HL-60 (cell line): Measurements from ENCODE around the gene ADCY3.

ENCODE experiments used
- DNase-seq, 2 experiments: peaks; one replicate each; pipeline ENCODE4 v3.0.0-alpha.2; 2010 to 2020; ENCODE audit warnings: low read depth in 1 of 2, low spot score in 1 of 2
- H3K27ac ChIP-seq: fragments of 250-450 bp; sonication (Bioruptor Pico); replicated peaks from 2 replicates; pipeline ENCODE4 v1.5.1; 2020; ENCODE audit warnings: mild to moderate bottlenecking, moderate library complexity
- H3K27me3 ChIP-seq: fragments of 250-450 bp; sonication (Bioruptor Pico); 2 replicates; pipeline ENCODE4 v1.5.1; 2021; ENCODE audit warnings: mild to moderate bottlenecking, moderate library complexity; ENCODE audit not compliant: insufficient read depth, poor library complexity, severe bottlenecking
- H3K4me3 ChIP-seq: replicated peaks from 2 replicates; pipeline ENCODE4 v1.5.1; 2011; ENCODE audit warnings: mild to moderate bottlenecking, control low read depth, low read length; ENCODE audit not compliant: insufficient read depth
- GABPA ChIP-seq: IDR thresholded peaks from 2 replicates; pipeline ENCODE4 v1.6.1; 2012; ENCODE audit warnings: low read depth
- POLR2AphosphoS5 ChIP-seq: IDR thresholded peaks from 2 replicates; pipeline ENCODE4 v1.6.1; 2012; ENCODE audit warnings: low read depth
- SPI1 ChIP-seq: IDR thresholded peaks from 2 replicates; pipeline ENCODE4 v1.6.1; 2012; ENCODE audit warnings: low read depth, mild to moderate bottlenecking, borderline replicate concordance
- TF ChIP-seq, protein P1 (sequence below): IDR thresholded peaks from one replicate; pipeline ENCODE4 v1.5.1; 2011; ENCODE audit warnings: low read length, control low read depth, inconsistent platforms; ENCODE audit not compliant: insufficient read depth
- TF ChIP-seq, protein P2 (sequence below): IDR thresholded peaks from 2 replicates; pipeline ENCODE4 v1.6.1; 2012; ENCODE audit warnings: low read depth; ENCODE audit not compliant: insufficient replicate concordance

The ADCY3 gene

DNA sequence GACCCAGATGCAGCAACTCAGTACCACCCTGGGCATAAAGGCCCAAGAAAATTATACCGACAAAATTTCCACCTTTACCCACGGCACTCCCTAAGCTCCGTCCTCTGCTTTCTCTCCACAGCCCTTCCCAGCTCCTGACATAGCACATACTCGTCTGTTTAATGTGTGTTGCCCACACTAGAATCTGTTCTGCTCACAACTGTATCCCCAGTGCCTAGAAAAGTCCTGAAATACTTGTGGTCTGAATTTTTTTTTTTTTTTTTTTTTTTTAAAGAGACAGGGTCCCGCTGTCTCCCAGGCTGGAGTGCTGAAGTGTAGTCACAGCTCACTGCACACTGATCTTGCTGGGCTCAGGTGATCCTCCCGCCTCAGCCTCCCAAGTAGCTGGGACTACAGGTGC lies 62.3 kb downstream of the ADCY3 start:
- H3K27ac ChIP-seq = no peak overlapping the region
- TF ChIP-seq, protein P1, sequence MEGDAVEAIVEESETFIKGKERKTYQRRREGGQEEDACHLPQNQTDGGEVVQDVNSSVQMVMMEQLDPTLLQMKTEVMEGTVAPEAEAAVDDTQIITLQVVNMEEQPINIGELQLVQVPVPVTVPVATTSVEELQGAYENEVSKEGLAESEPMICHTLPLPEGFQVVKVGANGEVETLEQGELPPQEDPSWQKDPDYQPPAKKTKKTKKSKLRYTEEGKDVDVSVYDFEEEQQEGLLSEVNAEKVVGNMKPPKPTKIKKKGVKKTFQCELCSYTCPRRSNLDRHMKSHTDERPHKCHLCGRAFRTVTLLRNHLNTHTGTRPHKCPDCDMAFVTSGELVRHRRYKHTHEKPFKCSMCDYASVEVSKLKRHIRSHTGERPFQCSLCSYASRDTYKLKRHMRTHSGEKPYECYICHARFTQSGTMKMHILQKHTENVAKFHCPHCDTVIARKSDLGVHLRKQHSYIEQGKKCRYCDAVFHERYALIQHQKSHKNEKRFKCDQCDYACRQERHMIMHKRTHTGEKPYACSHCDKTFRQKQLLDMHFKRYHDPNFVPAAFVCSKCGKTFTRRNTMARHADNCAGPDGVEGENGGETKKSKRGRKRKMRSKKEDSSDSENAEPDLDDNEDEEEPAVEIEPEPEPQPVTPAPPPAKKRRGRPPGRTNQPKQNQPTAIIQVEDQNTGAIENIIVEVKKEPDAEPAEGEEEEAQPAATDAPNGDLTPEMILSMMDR = no peak
- TF ChIP-seq, protein P2, sequence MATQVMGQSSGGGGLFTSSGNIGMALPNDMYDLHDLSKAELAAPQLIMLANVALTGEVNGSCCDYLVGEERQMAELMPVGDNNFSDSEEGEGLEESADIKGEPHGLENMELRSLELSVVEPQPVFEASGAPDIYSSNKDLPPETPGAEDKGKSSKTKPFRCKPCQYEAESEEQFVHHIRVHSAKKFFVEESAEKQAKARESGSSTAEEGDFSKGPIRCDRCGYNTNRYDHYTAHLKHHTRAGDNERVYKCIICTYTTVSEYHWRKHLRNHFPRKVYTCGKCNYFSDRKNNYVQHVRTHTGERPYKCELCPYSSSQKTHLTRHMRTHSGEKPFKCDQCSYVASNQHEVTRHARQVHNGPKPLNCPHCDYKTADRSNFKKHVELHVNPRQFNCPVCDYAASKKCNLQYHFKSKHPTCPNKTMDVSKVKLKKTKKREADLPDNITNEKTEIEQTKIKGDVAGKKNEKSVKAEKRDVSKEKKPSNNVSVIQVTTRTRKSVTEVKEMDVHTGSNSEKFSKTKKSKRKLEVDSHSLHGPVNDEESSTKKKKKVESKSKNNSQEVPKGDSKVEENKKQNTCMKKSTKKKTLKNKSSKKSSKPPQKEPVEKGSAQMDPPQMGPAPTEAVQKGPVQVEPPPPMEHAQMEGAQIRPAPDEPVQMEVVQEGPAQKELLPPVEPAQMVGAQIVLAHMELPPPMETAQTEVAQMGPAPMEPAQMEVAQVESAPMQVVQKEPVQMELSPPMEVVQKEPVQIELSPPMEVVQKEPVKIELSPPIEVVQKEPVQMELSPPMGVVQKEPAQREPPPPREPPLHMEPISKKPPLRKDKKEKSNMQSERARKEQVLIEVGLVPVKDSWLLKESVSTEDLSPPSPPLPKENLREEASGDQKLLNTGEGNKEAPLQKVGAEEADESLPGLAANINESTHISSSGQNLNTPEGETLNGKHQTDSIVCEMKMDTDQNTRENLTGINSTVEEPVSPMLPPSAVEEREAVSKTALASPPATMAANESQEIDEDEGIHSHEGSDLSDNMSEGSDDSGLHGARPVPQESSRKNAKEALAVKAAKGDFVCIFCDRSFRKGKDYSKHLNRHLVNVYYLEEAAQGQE = no peak
- TF ChIP-seq SPI1 (no peak), POLR2AphosphoS5 (no peak), GABPA (no peak)
- no peak overlapping the region for H3K4me3 ChIP-seq
- no peaks in the 10 kb centered on the region for H3K27me3 ChIP-seq
- no peak for DNase-seq

DNA sequence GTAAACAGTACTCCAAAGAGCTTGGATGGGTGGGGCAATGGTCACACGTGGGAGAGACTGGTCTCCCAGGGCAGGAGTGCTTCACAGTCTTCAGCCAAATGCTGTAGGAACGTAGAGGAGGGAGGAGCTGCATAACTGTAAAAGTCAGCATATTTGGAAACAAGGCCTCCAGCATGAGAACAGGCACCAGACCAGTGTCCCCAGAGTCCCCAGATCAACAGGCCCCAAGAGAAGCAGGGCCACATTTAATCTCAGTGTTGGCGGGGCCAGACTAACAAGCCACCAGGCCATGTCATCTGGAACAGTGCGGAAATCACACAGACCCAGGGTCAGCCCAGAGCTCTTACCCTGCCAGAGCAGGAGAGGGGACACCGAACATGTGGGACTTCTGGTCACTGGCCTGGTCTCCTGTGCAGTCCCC lies 63.2 kb downstream of the ADCY3 start:
- TF ChIP-seq, protein P1 = no peak
- no peak for TF ChIP-seq POLR2AphosphoS5
- no peak for TF ChIP-seq SPI1
- TF ChIP-seq, protein P2 = no peak
- no peak for TF ChIP-seq GABPA
- Histone ChIP-seq H3K27me3 (no peaks in the 10 kb centered on the region), H3K4me3 (no peak overlapping the region), H3K27ac (no peak overlapping the region)
- DNase-seq = no peak

DNA sequence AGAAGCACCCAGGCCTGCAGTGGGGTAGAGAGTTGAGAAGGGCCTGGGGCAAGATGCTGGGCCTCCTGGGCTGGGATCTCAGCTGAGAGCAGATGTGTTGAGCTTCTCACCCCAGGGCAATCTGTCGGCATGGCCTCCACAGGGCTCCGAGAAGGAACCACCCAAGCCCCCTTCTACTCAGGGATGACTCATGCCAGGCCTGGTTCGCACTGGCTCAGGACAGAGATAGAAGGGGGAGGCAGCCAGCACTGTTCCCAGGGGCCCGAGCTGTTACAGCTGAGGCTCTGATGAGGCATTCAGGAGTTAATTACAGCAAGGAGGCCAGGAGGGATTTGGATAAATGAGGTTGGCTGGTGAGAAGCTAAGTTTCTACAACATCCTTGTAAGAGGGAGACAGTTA lies 64.3 kb downstream of the ADCY3 start:
- no peak for DNase-seq
- no peak for TF ChIP-seq POLR2AphosphoS5
- TF ChIP-seq, protein P1 = no peak
- TF ChIP-seq, protein P2 = no peak
- no peak for TF ChIP-seq SPI1
- TF ChIP-seq GABPA = no peak
- no peak overlapping the region for H3K27ac ChIP-seq
- H3K27me3 ChIP-seq = no peaks in the 10 kb centered on the region
- H3K4me3 ChIP-seq = no peak overlapping the region
